CD4-positive, alpha-beta T cell (primary cell): ENCODE data around the gene LRRC36. TPM values are rescaled to one million over a fixed set of nuclear protein-coding genes. Genes with fewer than 3 reads are reported as not detected.

Source experiments
- ATAC-seq: fragments of 200-7000 bp; cut with Tn5 transposase; one replicate; pipeline ENCODE4 v1.10.0; 2022; ENCODE audit warnings: mild to moderate bottlenecking; ENCODE audit not compliant: poor library complexity
- CTCF ChIA-PET: fragments of 350-600 bp; sonication (Branson Sonifier 250); formaldehyde crosslinking; loops from one replicate; lab custom pipeline; 2021; ENCODE audit warnings: antibody characterized with exemption, inconsistent platforms; lab: Charles Lee
- POLR2A ChIA-PET: fragments of 350-600 bp; sonication (Branson Sonifier 250); formaldehyde crosslinking; loops from one replicate; lab custom pipeline; 2021; ENCODE audit warnings: antibody characterized with exemption, inconsistent platforms; lab: Charles Lee
- DNase-seq, 14 experiments: peaks; one replicate each; pipeline ENCODE4 v3.0.0-alpha.2; 2013 to 2020; ENCODE audit warnings: mixed read lengths in 2 of 14
- H3K27ac ChIP-seq, 2 donors: one replicate each; pipeline versions ENCODE4 v1.5.1 to v1.7.0; 2013; ENCODE audit warnings: low read length in 2 of 2, low read depth in 1 of 2, mild to moderate bottlenecking in 1 of 2
- H3K27me3 ChIP-seq, 2 experiments: 1 replicate in 1 of 2; 2 replicates in 1 of 2; pipeline versions ENCODE4 v1.6.1 to v1.7.0; 2013; ENCODE audit warnings: low read length in 2 of 2, control low read depth in 1 of 2, mild to moderate bottlenecking in 1 of 2, moderate library complexity in 1 of 2; ENCODE audit not compliant: insufficient read depth in 2 of 2, control insufficient read depth in 1 of 2
- H3K36me3 ChIP-seq: one replicate; pipeline ENCODE4 v1.6.1; 2013; ENCODE audit warnings: low read length, control low read depth; ENCODE audit not compliant: insufficient read depth
- H3K4me1 ChIP-seq: one replicate; pipeline ENCODE4 v1.6.1; 2013; ENCODE audit warnings: low read length, control low read depth; ENCODE audit not compliant: insufficient read depth
- H3K4me3 ChIP-seq: one replicate; pipeline ENCODE4 v1.5.1; 2013; ENCODE audit warnings: mild to moderate bottlenecking, low read length, moderate library complexity
- H3K9me3 ChIP-seq, 2 experiments: 1 replicate in 1 of 2; 2 replicates in 1 of 2; pipeline versions ENCODE4 v1.6.1 to v1.7.0; 2013; ENCODE audit warnings: low read length in 2 of 2, mild to moderate bottlenecking in 2 of 2, control low read depth in 1 of 2, moderate library complexity in 1 of 2; ENCODE audit not compliant: control insufficient read depth in 1 of 2, insufficient read depth in 1 of 2
- H3K27ac Mint-ChIP-seq: one replicate; pipeline ENCODE4 v1.8.0; 2020; ENCODE audit warnings: mixed read lengths
- H3K27me3 Mint-ChIP-seq: one replicate; pipeline ENCODE4 v1.8.0; 2021; ENCODE audit warnings: mixed read lengths
- H3K36me3 Mint-ChIP-seq: one replicate; pipeline ENCODE4 v1.8.0; 2021; ENCODE audit warnings: low read depth, mixed read lengths
- H3K4me1 Mint-ChIP-seq: one replicate; pipeline ENCODE4 v1.8.0; 2021; ENCODE audit warnings: low read depth, mixed read lengths
- H3K4me3 Mint-ChIP-seq: one replicate; pipeline ENCODE4 v1.8.0; 2020; ENCODE audit warnings: mild to moderate bottlenecking, mixed read lengths
- H3K9me3 Mint-ChIP-seq: one replicate; pipeline ENCODE4 v1.8.0; 2020; ENCODE audit warnings: mixed read lengths
- intact Hi-C, 2 experiments: fragments of 100-400 bp; cut with DNase I in 1 of 2; cut with micrococcal nuclease in 1 of 2; formaldehyde crosslinking; loops; one replicate each; pipeline versions ENCODE4 v1.15.1 to v1.9.0; 2023 to 2025; cut with DNase I, micrococcal nuclease
- total RNA-seq, 174 experiments: library from RNA in 2 of 174; stranded (reverse) in 2 of 174; gene quantifications; one replicate each; pipeline ENCODE4 v1.2.3 and lab custom pipeline; 2021 to 2026
- TF ChIP-seq, protein P1 (sequence below): fragments of 200-600 bp; IDR thresholded peaks from one replicate; pipeline ENCODE4 v1.8.0; 2022; ENCODE audit warnings: antibody characterized with exemption, mild to moderate bottlenecking

The LRRC36 gene
- total RNA-seq, 2 experiments from 2014 or later, result not detected

GRCh38 chr16:67428146-67428731 is 101.6 kb downstream of the LRRC36 start:
- TF ChIP-seq, protein P1, sequence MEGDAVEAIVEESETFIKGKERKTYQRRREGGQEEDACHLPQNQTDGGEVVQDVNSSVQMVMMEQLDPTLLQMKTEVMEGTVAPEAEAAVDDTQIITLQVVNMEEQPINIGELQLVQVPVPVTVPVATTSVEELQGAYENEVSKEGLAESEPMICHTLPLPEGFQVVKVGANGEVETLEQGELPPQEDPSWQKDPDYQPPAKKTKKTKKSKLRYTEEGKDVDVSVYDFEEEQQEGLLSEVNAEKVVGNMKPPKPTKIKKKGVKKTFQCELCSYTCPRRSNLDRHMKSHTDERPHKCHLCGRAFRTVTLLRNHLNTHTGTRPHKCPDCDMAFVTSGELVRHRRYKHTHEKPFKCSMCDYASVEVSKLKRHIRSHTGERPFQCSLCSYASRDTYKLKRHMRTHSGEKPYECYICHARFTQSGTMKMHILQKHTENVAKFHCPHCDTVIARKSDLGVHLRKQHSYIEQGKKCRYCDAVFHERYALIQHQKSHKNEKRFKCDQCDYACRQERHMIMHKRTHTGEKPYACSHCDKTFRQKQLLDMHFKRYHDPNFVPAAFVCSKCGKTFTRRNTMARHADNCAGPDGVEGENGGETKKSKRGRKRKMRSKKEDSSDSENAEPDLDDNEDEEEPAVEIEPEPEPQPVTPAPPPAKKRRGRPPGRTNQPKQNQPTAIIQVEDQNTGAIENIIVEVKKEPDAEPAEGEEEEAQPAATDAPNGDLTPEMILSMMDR, result peak; percentile 63
- ChIA-PET CTCF (interaction anchor here (0.6 to 3.2 kb wide), 9 partner anchors 14 to 471 kb away, joined by 3 to 13 read pairs (median 3); partner anchors contain the start of genes FHOD1, KCTD19 and LRRC36), POLR2A (interaction anchor here (0.6 to 1.0 kb wide), 2 partner anchors 86 to 173 kb away, joined by 3 to 4 read pairs; no protein-coding TSS in a partner anchor)
- DNase-seq (peak in 12 of 14 experiments; percentile 18 to 72 (median 42)), ATAC-seq (peak; percentile 56)
- peaks cover 62% of the 10 kb centered on the region for H3K27me3 Mint-ChIP-seq
- no peak overlapping the region for H3K27ac ChIP-seq
- no peak overlapping the region for H3K4me3 ChIP-seq
- no peaks in the 10 kb centered on the region for H3K36me3 ChIP-seq
- no peaks in the 10 kb centered on the region for H3K9me3 Mint-ChIP-seq
- peaks cover 20% of the 10 kb centered on the region for H3K4me1 ChIP-seq
- no peak overlapping the region for H3K4me3 Mint-ChIP-seq
- H3K27ac Mint-ChIP-seq, result no peak overlapping the region
- peaks cover 0 to 6% of the 10 kb centered on the region in 2 experiments for H3K9me3 ChIP-seq
- intact Hi-C loops, result loop anchor here in 1 of 2 experiments (2.0 to 5.0 kb wide), 2 partner anchors 37 to 166 kb away; no protein-coding TSS in a partner anchor
- H3K4me1 Mint-ChIP-seq, result peaks cover 9% of the 10 kb centered on the region
- peaks cover 35 to 49% of the 10 kb centered on the region in 2 experiments for H3K27me3 ChIP-seq
- no peaks in the 10 kb centered on the region for H3K36me3 Mint-ChIP-seq

GRCh38 chr16:67429053-67429798 is 102.6 kb downstream of the LRRC36 start:
- H3K27me3 Mint-ChIP-seq, result peaks cover 56% of the 10 kb centered on the region
- H3K9me3 ChIP-seq, result peaks cover 0 to 6% of the 10 kb centered on the region in 2 experiments
- intact Hi-C loops, result loop anchor here in 1 of 2 experiments (2.0 to 5.0 kb wide), 2 partner anchors 36 to 167 kb away; no protein-coding TSS in a partner anchor
- ATAC-seq (no peak), DNase-seq (no peak)
- H3K27ac ChIP-seq, result no peak overlapping the region
- POLR2A ChIA-PET, result no interaction called here
- no peaks in the 10 kb centered on the region for H3K36me3 ChIP-seq
- no peak overlapping the region for H3K27ac Mint-ChIP-seq
- H3K27me3 ChIP-seq, result peaks cover 35 to 46% of the 10 kb centered on the region in 2 experiments
- H3K9me3 Mint-ChIP-seq, result no peaks in the 10 kb centered on the region
- H3K4me1 Mint-ChIP-seq, result peaks cover 9% of the 10 kb centered on the region
- peak overlapping the region; percentile 39 for H3K4me3 Mint-ChIP-seq
- CTCF ChIA-PET, result interaction anchor here (0.6 to 3.2 kb wide), 3 partner anchors 37 to 472 kb away, joined by 3 to 13 read pairs (median 4); partner anchors contain the start of gene FHOD1
- H3K36me3 Mint-ChIP-seq, result no peaks in the 10 kb centered on the region
- peaks cover 20% of the 10 kb centered on the region for H3K4me1 ChIP-seq
- H3K4me3 ChIP-seq, result no peak overlapping the region
- TF ChIP-seq, protein P1, result no peak

DNA sequence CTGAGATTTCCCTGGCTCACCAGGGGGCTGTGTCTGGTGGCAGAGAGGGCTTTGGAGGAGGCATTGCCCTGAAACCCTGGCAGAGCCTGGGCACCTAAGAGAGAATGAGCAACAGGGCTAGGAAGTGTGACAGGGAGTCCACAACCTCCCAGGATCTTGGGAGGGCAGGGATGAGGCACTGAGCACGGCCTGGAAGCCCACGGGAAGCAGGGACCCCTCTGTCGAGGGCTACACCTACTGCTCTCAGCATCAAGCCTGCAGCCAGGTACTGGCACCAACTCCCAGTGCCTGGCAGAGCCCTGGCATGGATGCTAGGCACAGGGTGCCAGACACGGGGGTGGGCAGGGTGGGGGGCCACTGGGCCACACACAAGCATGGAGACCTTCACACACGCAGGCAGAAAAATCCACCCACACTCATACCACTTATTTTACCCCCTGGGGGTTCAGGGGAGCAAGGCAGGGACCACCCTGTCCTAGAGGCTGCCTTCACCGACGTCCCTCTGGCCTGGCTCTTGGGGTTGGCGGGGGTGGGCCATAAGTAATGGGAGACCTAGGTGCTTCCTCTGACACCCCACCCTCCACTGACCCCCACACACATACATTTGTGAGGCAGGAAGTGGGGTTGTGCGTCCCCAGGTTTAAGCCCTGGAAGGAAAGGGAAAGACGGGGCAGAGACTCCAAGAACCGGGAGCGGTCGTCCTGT is 103.3 kb downstream of the LRRC36 start:
- no peak for ATAC-seq
- Histone ChIP-seq H3K36me3 (no peaks in the 10 kb centered on the region), H3K27ac (no peak overlapping the region), H3K9me3 (peaks cover 0 to 6% of the 10 kb centered on the region in 2 experiments), H3K4me3 (peak overlapping the region; percentile 14), H3K27me3 (peaks cover 35 to 38% of the 10 kb centered on the region in 2 experiments), H3K4me1 (peaks cover 20% of the 10 kb centered on the region)
- Mint-ChIP-seq H3K4me1 (peaks cover 9% of the 10 kb centered on the region), H3K27ac (no peak overlapping the region), H3K36me3 (no peaks in the 10 kb centered on the region), H3K27me3 (peaks cover 55% of the 10 kb centered on the region), H3K9me3 (no peaks in the 10 kb centered on the region), H3K4me3 (peak overlapping the region; percentile 84)
- no peak for DNase-seq
- ChIA-PET POLR2A (no interaction called here), CTCF (no interaction called here)
- TF ChIP-seq, protein P1, result no peak
- intact Hi-C loops, result loop anchor here in 1 of 2 experiments (2.0 to 5.0 kb wide), 3 partner anchors 35 to 168 kb away; no protein-coding TSS in a partner anchor
